ENCODE results near the gene PCDHGC3.

PCDHGC3 gene

DNA sequence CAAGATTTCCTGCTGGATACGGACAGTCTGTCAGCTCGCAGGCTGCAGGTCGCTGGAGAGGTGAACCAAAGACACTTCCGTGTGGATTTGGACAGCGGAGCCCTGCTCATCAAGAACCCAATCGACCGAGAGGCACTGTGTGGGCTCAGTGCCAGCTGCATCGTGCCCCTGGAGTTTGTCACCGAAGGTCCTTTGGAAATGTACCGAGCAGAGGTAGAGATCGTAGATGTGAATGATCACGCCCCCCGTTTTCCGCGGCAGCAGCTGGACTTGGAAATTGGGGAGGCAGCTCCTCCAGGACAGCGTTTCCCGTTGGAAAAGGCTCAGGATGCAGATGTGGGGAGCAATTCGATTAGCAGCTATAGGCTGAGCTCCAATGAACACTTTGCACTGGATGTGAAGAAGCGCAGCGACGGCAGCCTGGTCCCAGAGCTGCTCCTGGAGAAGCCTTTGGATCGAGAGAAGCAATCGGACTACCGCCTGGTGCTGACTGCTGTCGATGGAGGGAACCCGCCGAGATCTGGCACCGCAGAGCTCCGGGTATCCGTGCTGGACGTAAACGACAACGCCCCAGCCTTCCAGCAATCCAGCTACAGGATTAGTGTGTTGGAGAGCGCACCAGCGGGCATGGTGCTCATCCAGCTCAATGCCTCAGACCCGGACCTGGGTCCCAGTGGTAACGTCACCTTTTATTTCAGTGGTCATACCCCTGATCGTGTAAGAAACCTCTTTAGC, 9.7 kb downstream of the PCDHGC3 start:
- DNase-seq (ENCODE audit: low read depth, low spot score): no peak

DNA sequence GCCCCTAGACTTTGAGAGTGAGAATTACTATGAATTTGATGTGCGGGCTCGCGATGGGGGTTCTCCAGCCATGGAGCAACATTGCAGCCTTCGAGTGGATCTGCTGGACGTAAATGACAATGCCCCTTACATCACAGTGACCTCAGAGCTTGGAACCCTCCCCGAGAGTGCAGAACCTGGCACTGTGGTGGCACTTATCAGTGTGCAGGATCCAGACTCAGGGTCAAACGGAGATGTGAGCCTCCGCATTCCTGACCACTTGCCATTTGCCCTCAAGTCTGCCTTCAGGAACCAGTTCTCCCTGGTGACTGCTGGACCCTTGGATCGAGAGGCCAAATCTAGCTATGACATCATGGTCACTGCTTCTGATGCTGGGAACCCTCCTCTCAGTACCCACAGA, 10.3 kb downstream of the PCDHGC3 start:
- no peak for DNase-seq (ENCODE audit: low read depth, low spot score)

DNA sequence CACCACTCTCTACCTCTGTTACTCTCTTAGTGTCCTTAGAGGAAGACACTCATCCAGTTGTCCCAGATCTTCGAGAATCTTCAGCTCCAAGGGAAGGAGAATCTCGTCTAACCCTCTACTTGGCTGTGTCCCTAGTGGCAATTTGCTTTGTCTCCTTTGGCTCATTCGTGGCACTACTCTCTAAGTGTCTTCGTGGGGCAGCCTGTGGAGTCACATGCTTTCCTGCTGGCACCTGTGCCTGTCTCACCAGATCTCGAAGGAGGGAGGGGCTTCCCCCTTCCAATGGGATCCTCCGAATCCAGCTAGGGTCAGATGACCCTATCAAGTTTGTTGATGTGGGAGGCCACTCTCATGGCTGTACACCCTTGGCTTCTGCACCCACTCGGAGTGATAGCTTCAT, 11.4 kb downstream of the PCDHGC3 start:
- DNase-seq (ENCODE audit: low read depth, low spot score): no peak

DNA sequence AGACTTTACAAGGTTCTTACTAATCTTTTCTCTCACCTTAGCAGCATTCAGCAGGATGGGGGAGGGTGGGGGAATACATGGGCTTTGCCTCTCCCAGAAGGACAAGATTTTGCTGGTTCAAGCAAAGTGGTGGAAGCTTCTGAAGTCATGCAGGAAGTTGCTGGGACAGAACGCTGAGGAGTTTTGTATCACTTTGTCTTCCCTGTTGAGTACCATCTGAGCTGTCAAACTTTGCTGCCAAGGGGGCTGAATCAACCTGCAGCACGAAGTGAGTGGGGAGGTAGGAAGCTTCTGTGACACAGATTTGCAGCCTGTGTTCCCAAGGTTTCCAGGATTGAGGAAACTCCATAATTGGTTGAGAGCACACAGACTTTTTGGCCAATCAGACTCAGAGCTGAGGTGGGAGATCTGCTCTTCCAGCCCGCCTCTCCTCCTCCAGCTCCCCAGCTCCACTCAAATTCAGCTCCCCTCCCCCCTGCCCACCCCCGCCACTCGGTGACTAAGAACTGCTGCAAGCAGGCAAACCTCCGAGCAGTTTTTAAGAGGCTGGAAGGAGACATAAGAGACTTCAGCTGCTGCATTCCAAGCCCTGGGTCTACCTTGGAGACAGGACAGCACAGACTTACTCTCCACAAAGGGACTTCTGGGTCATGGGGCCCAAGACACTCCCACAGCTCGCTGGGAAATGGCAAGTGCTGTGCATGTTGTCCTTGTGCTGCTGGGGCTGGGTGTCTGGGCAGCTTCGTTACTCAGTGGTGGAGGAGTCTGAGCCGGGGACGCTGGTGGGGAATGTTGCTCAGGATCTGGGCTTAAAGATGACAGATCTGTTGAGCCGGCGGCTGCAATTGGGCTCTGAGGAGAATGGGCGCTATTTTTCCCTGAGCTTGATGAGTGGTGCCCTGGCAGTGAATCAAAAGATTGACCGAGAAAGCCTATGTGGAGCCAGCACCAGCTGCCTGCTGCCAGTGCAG, 13.1 kb downstream of the PCDHGC3 start, which contains the start of gene PCDHGC5:
Gene PCDHGC5 (plus strand): TSS at position 491 of the 971 bp plus-strand sequence. CDS start 160 bp downstream, at position 651.
- DNase-seq (ENCODE audit: low read depth, low spot score): no peak

DNA sequence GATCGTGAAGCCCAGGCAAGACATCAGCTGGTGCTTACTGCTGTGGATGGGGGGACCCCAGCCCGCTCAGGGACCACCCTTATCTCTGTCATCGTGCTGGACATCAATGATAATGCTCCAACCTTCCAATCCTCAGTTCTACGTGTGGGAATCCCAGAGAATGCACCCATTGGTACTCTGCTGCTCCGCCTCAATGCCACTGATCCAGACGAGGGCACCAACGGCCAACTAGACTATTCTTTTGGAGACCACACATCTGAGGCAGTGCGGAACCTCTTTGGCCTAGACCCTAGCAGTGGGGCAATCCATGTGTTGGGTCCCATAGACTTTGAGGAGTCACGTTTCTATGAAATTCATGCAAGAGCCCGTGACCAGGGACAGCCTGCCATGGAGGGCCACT, 14.1 kb downstream of the PCDHGC3 start:
- no peak for DNase-seq (ENCODE audit: low read depth, low spot score)

DNA sequence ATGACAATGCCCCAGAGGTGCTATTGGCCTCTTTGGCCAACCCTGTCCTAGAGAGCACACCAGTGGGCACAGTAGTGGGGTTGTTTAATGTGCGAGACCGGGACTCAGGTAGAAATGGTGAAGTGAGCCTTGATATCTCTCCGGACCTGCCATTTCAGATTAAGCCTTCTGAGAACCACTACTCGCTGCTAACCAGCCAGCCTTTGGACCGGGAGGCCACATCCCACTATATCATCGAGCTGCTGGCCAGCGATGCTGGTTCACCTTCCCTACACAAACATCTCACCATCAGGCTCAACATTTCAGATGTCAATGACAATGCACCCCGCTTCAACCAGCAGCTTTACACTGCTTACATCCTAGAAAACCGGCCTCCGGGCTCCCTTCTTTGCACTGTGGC, 14.5 kb downstream of the PCDHGC3 start:
- DNase-seq (ENCODE audit: low read depth, low spot score): no peak

DNA sequence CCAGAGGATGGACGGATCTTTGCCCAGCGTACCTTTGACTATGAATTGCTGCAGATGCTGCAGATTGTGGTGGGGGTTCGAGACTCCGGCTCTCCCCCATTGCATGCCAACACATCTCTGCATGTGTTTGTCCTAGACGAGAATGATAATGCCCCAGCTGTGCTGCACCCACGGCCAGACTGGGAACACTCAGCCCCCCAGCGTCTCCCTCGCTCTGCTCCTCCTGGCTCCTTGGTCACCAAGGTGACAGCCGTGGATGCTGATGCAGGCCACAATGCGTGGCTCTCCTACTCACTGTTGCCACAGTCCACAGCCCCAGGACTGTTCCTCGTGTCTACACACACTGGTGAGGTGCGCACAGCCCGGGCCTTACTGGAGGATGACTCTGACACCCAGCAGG, 15.0 kb downstream of the PCDHGC3 start:
- no peak for DNase-seq (ENCODE audit: low read depth, low spot score)

DNA sequence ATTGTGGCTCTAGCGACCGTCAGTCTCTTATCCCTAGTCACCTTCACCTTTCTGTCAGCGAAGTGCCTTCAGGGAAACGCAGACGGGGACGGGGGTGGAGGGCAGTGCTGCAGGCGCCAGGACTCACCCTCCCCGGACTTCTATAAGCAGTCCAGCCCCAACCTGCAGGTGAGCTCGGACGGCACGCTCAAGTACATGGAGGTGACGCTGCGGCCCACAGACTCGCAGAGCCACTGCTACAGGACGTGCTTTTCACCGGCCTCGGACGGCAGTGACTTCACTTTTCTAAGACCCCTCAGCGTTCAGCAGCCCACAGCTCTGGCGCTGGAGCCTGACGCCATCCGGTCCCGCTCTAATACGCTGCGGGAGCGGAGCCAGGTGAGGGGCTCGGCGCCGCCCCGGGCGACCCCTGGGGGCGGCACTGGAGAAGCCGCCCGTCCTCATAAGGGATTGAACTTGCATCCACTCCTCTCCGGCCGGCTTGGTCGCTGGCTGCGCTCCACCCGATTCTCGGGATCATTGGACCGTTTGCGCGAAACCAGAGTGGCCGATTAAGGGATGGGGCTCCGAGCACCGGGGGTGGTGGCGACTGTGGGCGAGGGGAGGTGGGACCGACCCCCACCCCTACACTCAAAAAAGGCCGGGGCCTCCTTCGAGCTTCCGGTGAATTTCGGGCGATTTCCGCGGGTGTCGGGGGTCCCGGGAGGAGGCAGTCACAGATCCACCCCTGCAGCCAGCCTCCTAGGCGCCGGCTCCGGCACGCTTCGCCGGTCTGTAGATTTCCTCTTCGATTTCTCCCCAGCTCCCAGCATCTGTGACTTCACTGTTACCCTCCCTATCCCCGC, 15.8 kb downstream of the PCDHGC3 start:
- DNase-seq (ENCODE audit: low read depth, low spot score): no peak

DNA sequence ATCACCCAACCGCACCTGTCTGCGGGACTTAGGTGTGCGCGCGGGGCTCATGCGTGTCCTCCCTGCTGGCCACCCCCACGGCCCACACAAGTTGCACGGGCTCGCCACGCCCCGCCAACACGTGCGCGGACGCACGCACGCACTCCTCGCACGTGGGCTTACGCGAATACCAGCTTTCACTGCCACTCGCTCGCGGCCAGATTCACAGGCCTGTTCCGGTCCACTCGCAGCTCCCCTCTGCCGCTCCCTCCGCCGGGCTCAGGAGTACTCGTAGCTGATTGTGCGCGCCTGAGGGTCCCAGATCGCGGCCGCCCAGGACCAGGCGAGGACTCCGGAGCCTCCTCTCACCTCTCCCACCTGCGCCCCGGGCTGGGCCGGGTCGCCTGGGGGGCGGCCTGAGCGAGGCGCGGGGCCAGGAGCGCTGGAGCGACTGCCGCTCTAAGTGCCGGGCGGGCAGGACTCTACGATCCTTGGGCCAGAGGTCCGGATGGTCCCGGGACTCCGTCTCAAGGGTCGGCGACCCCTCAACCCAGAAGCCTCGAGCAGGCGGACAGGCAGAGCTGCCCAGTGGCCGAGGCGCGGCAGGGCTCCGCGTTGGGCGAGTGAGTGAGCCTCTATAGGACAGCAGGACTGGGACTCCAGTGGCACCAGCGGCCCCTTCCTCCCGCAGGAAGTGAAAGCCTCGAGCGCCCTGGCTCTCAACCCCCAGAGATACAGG, 16.6 kb downstream of the PCDHGC3 start:
- DNase-seq (ENCODE audit: low read depth, low spot score): no peak

DNA sequence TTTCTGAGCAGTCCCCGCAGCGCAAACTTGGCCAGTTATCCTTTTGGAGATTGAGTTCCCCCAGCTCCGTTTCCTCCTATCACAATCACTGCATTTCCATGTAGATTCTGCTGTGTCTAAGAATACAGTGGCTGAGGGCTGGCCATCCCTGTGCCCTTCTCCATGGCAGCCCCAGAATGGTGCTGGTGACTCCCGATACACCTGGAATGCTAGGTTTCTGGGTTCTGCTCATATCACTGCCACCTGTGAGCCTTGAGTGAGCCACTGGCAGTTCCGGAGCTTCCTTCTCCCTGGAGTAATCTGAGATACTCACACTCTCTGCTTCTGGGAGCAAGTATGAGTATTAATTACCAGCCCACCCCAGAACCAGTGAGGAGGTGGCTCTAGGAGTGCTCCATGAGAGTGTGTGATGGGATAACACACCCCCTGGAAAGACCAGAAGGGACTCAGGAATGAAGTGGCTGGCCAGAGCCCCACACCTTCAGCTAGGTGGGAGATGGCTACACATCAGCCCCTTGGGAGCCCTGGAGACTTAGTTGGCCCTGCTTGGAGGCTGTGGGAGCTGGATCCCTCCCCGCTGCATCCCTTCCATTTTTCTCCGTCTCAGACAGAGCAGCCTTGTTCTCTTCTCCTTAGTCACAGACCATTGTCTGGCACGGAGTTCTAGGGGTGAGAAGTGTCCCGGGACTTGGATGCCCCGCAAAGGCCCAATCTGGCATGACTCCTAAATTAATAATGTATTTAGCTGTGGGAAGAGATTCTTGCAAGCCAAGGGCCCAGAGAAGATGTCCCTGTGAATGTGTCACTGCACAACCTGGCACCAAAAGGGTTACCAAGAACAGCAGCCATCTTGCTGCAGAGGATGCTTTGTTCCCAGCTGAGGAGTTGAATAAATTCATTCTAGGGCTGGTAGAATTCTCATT, 18.0 kb downstream of the PCDHGC3 start:
- no peak for DNase-seq (ENCODE audit: low read depth, low spot score)

DNA sequence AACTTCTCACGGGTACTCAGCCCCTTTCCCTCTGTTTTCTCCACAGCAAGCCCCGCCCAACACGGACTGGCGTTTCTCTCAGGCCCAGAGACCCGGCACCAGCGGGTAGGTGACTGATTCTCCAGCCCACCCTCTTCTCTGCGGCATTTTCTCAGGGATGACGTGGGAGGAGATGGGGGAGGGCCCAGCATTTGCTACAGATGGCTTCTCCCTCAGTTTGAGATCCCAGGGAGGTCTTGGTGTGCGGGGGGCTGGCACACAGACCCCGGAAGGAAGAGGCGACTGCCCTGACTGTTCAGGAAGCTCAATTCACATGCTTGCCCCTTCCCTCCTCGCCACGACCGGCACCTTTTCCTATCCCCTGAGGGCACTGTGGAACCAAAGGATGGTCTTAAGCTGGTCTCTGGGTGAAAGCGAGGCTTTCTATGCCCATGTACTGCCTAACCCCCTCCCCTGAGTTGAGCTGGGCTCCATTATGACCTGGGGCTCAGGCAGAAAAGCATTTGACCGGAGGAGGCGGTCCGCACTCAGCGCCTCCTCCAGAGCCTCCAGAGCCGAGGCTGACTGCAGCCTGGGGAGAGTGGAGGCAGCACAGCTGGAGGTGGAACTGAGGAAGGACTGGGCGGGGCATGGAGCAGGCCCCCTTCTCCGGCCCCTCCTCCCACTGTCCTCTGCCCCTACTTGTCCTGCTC, 19.1 kb downstream of the PCDHGC3 start:
- no peak for DNase-seq (ENCODE audit: low read depth, low spot score)

DNA sequence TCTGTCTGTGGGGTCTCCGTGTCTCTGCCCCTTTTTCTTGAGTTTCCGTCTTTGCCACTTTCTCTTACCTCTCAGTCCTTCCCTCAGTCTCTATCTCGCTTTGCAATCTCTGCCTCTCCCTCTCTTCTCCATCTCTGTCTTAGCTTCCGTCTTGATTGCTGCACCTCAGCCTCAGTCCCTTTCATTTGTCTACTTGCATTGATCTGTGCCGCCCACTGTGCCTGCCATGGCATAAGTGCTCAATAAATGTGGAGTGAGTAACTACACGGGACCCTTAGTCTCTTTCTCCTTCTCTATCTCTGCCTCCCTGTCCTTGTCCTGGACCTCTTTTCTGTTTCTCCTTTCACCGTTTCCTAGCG, 19.7 kb downstream of the PCDHGC3 start:
- no peak for DNase-seq (ENCODE audit: low read depth, low spot score)

DNA sequence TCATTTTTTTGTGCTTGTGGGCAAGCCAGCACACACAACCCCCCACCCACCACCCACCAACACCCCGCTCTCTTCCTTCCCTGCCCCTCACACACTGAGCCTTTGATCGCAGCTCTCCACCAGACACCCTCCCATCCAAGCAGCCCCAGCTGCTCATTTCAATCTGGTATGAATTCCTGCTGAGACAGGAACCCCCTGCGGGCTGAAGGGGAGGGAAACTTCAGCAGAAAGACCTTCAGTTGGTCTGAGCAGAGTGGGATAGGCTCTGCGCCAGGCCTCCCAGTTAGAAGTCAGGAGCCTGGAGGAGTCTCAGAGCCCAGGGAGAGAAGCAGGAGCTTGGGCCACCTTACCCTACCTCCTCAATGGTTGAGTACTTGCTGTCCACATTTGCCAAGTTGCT, 20.3 kb downstream of the PCDHGC3 start:
- no peak for DNase-seq (ENCODE audit: low read depth, low spot score)

DNA sequence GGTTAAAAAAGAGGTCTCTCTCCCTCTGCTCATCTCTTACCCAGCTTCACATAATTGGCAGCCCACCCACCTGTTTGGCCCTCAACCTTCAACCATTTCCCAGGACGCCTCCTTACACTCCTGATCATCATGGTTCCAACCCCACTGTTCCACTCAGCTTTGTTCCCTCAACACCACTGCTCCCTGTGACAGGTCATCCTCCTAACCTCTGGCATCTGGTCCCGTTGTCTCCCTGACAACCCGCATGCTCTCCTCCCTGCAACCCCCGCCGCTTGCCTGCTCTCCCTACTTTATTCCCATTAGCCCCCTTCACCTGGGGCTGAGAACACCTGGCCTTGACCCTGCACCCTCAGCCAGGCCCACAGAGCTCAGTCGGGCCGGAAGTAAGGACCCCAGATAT, 26.0 kb downstream of the PCDHGC3 start:
- DNase-seq (ENCODE audit: low read depth, low spot score): no peak

DNA sequence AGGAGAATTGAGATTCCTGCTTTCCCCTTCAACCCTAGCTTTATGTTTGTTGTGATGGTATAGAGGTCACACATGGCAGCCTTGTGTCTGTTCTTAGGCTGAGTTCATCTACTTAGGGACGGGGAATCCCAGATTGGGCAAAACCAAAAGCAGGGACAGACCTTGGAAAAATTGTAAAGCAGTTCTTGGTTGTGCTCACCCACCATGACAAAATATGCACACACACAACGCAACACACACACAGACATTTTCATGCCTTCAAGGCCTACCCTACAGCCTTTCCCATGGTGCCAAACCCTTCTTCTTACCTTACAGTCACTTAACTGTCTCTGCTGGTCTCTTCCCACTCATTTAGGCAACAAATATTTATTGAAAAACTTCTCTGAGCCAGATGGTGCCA, 27.9 kb downstream of the PCDHGC3 start:
- DNase-seq (ENCODE audit: low read depth, low spot score): no peak

DNA sequence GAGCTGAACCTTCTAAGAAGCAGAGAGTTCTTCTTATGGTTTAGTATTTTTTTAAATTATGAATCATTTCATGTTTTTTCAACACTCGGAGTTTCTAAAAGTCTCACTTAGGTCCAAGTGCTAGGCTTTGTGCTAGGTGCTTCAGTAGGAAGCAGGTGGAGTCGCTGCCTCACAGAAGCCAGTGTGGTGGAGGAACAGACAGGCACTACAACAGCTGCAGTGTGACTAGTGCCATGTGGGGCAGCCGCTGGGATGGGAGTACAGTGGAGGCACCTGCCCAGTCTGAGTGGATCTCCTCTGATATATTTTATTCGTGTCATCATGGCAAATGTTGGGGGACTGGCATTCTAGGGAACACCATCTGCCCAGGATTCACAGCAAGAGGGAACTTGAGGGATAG, 28.4 kb downstream of the PCDHGC3 start:
- no peak for DNase-seq (ENCODE audit: low read depth, low spot score)

DNA sequence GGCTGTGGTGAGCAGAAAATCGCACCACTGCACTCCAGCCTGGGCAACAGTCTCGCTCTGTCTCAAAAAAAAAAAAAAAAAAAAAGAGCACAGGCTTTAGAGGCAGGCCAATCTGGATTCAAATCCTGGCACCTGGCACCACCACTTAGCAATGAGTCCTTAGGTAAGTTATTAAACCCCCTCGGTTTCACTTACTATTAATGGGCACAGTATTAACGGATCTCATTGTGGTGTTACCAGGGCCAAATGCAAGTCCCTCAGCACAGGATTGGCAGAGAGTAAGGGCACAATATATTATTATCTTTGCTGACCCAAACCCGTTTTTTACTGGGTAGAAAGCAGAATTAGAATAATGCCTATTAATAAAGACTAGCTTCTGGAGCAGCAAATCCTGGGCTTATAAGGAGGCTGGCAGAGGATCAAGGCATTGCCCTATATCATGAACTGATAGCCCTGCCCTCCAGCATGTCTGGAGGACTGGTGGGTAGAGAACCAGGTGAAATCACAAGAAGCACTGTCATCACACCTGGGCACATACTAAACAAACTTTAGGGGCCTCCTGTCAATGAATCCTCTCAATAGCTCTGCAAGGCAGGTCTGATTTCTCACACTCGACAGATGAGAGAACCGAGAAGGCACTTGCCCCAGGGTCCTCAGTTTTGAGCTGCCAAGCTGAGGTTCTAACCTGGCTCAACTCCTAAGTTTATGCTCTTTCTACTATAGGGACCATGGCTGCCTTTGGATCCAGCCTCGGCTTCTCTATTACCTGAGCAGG, 30.8 kb downstream of the PCDHGC3 start:
- no peak for DNase-seq (ENCODE audit: low read depth, low spot score)

DNA sequence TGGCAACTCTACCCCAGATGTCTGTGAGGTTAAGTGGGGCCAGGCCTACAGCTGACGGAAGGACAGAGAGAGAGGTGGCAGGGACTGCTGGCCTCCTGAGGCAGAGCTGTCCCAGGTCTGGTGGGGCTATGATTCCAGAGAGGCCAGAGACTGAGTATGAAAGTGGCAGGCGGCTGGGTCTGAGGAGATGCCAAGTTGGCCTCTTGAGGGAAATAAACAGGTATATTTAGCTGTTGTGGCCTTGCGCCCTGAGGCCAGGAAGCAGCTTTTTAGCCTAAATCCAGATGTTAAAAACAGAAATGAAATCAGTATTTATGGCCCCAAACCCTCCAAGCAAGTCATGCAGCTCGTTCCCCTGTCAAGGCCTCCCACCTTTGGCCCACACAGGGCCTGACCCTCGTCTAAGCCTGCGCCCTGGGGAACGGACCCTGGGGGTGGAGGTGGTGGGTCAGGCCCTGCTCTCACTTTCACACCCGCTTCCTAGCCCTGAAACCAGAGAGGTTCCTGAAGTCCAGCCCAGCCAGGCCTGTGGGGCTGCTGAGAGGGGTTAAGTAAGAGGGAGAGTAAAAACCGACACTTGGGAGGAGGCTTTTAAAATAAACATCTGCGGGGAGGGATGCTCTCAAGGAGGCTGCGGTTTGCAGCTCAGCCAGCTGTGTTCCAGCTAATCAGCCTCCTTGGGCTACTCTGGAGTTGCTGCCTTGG, 31.8 kb downstream of the PCDHGC3 start:
- no peak for DNase-seq (ENCODE audit: low read depth, low spot score)

All from activated naive CD8-positive, alpha-beta T cell treated with anti-CD3 and anti-CD28 coated beads, Interleukin-2, amount 50 U/mL, for 16 hours (primary cell).